ENCODE data around the gene PPT2. TPM values are rescaled to one million over a fixed set of nuclear protein-coding genes. Genes with fewer than 3 reads are reported as not detected.
A peak's percentile ranks its signal among the peaks of the same experiment; 100 is the strongest.

Gene PPT2
- total and polyA plus RNA-seq, 2 donors = 20.0 to 29.6 TPM

- no peak overlapping the region for H3K4me3 ChIP-seq (ENCODE audit: low read depth, low read length)
- 84% methylated on average over 6 of the region's 6 CpGs for WGBS
- no peak overlapping the region for H3K27ac ChIP-seq (ENCODE audit: low read depth)
- no peaks in the 10 kb centered on the region for H3K36me3 ChIP-seq (ENCODE audit: insufficient read depth)
- DNase-seq (ENCODE audit: extremely low spot score) = no peak
- no peaks in the 10 kb centered on the region for H3K4me1 ChIP-seq (ENCODE audit: insufficient read depth)
These were observed 38.3 kb upstream of the PPT2 start for GRCh38 chr6:32115623-32116022.

GRCh38 chr6:32116674-32117073 lies 37.3 kb upstream of the PPT2 start:
- Histone ChIP-seq H3K4me3 (ENCODE audit: low read depth, low read length) (no peak overlapping the region), H3K36me3 (ENCODE audit: insufficient read depth) (peaks cover 2% of the 10 kb centered on the region), H3K4me1 (ENCODE audit: insufficient read depth) (no peaks in the 10 kb centered on the region), H3K27ac (ENCODE audit: low read depth) (no peak overlapping the region)
- WGBS = 83% methylated on average over 7 of the region's 7 CpGs
- DNase-seq (ENCODE audit: extremely low spot score) = no peak

GRCh38 chr6:32117461-32117860 lies 36.5 kb upstream of the PPT2 start:
- 87% methylated on average over 9 of the region's 9 CpGs for WGBS
- peaks cover 2% of the 10 kb centered on the region for H3K36me3 ChIP-seq (ENCODE audit: insufficient read depth)
- H3K4me3 ChIP-seq (ENCODE audit: low read depth, low read length) = no peak overlapping the region
- DNase-seq (ENCODE audit: extremely low spot score) = no peak
- no peaks in the 10 kb centered on the region for H3K4me1 ChIP-seq (ENCODE audit: insufficient read depth)
- H3K27ac ChIP-seq (ENCODE audit: low read depth) = no peak overlapping the region

GRCh38 chr6:32118782-32119628 lies 34.9 kb upstream of the PPT2 start:
- peaks cover 2% of the 10 kb centered on the region for H3K36me3 ChIP-seq (ENCODE audit: insufficient read depth)
- no peaks in the 10 kb centered on the region for H3K4me1 ChIP-seq (ENCODE audit: insufficient read depth)
- 19% methylated on average over 17 of the region's 17 CpGs for WGBS
- no peak overlapping the region for H3K4me3 ChIP-seq (ENCODE audit: low read depth, low read length)
- H3K27ac ChIP-seq (ENCODE audit: low read depth) = no peak overlapping the region
- no peak for DNase-seq (ENCODE audit: extremely low spot score)

GRCh38 chr6:32120573-32121059 lies 33.3 kb upstream of the PPT2 start:
- 94% methylated on average over 12 of the region's 12 CpGs for WGBS
- Histone ChIP-seq H3K27ac (ENCODE audit: low read depth) (no peak overlapping the region), H3K4me3 (ENCODE audit: low read depth, low read length) (no peak overlapping the region), H3K36me3 (ENCODE audit: insufficient read depth) (peaks cover 2% of the 10 kb centered on the region), H3K4me1 (ENCODE audit: insufficient read depth) (no peaks in the 10 kb centered on the region)
- DNase-seq (ENCODE audit: extremely low spot score) = no peak

GRCh38 chr6:32123681-32124080 lies 30.3 kb upstream of the PPT2 start:
- H3K4me3 ChIP-seq (ENCODE audit: low read depth, low read length) = no peak overlapping the region
- 82% methylated on average over 4 of the region's 4 CpGs for WGBS
- H3K36me3 ChIP-seq (ENCODE audit: insufficient read depth) = peaks cover 2% of the 10 kb centered on the region
- H3K27ac ChIP-seq (ENCODE audit: low read depth) = no peak overlapping the region
- H3K4me1 ChIP-seq (ENCODE audit: insufficient read depth) = no peaks in the 10 kb centered on the region
- DNase-seq (ENCODE audit: extremely low spot score) = no peak

GRCh38 chr6:32126880-32127279 lies 27.1 kb upstream of the PPT2 start:
- H3K36me3 ChIP-seq (ENCODE audit: insufficient read depth) = no peaks in the 10 kb centered on the region
- no peaks in the 10 kb centered on the region for H3K4me1 ChIP-seq (ENCODE audit: insufficient read depth)
- H3K27ac ChIP-seq (ENCODE audit: low read depth) = no peak overlapping the region
- DNase-seq (ENCODE audit: extremely low spot score) = no peak
- 50% methylated on average over 8 of the region's 8 CpGs for WGBS
- H3K4me3 ChIP-seq (ENCODE audit: low read depth, low read length) = peak overlapping the region; percentile 90

GRCh38 chr6:32127409-32127716 lies 26.6 kb upstream of the PPT2 start:
- 3% methylated on average over 9 of the region's 9 CpGs for WGBS
- no peaks in the 10 kb centered on the region for H3K4me1 ChIP-seq (ENCODE audit: insufficient read depth)
- no peak for DNase-seq (ENCODE audit: extremely low spot score)
- peak overlapping the region; percentile 90 for H3K4me3 ChIP-seq (ENCODE audit: low read depth, low read length)
- no peaks in the 10 kb centered on the region for H3K36me3 ChIP-seq (ENCODE audit: insufficient read depth)
- no peak overlapping the region for H3K27ac ChIP-seq (ENCODE audit: low read depth)

GRCh38 chr6:32127717-32128592 lies 26.0 kb upstream of the PPT2 start, which contains the start of gene ATF6B:
ATF6B (minus strand) TSS chr6:32128246; CDS start chr6:32128207, 39 bp downstream.
- WGBS = under 1% methylated on average over 44 of the region's 44 CpGs
- H3K27ac ChIP-seq (ENCODE audit: low read depth) = peak within 1 kb of the TSS; percentile 83
- no peaks in the 10 kb centered on the region for H3K36me3 ChIP-seq (ENCODE audit: insufficient read depth)
- H3K4me1 ChIP-seq (ENCODE audit: insufficient read depth) = no peaks in the 10 kb centered on the region
- H3K4me3 ChIP-seq (ENCODE audit: low read depth, low read length) = peak within 1 kb of the TSS; percentile 90
- DNase-seq (ENCODE audit: extremely low spot score) = peak; percentile 99

- Histone ChIP-seq H3K27ac (ENCODE audit: low read depth) (no peak overlapping the region), H3K4me3 (ENCODE audit: low read depth, low read length) (no peak overlapping the region), H3K4me1 (ENCODE audit: insufficient read depth) (no peaks in the 10 kb centered on the region), H3K36me3 (ENCODE audit: insufficient read depth) (no peaks in the 10 kb centered on the region)
- no peak for DNase-seq (ENCODE audit: extremely low spot score)
- WGBS = 90% methylated on average over 13 of the region's 13 CpGs
These were observed 25.1 kb upstream of the PPT2 start for GRCh38 chr6:32128751-32129296.

- peak overlapping the region; percentile 55 for H3K4me3 ChIP-seq (ENCODE audit: low read depth, low read length)
- H3K36me3 ChIP-seq (ENCODE audit: insufficient read depth) = no peaks in the 10 kb centered on the region
- WGBS = 31% methylated on average over 22 of the region's 22 CpGs
- no peak for DNase-seq (ENCODE audit: extremely low spot score)
- no peaks in the 10 kb centered on the region for H3K4me1 ChIP-seq (ENCODE audit: insufficient read depth)
- H3K27ac ChIP-seq (ENCODE audit: low read depth) = peak overlapping the region; percentile 63
These were observed 24.4 kb upstream of the PPT2 start for GRCh38 chr6:32129297-32130088.

GRCh38 chr6:32131439-32131948 lies 22.4 kb upstream of the PPT2 start:
- Histone ChIP-seq H3K36me3 (ENCODE audit: insufficient read depth) (no peaks in the 10 kb centered on the region), H3K27ac (ENCODE audit: low read depth) (no peak overlapping the region), H3K4me3 (ENCODE audit: low read depth, low read length) (no peak overlapping the region), H3K4me1 (ENCODE audit: insufficient read depth) (no peaks in the 10 kb centered on the region)
- WGBS = 90% methylated on average over 14 of the region's 14 CpGs
- no peak for DNase-seq (ENCODE audit: extremely low spot score)

- Histone ChIP-seq H3K36me3 (ENCODE audit: insufficient read depth) (no peaks in the 10 kb centered on the region), H3K4me1 (ENCODE audit: insufficient read depth) (no peaks in the 10 kb centered on the region), H3K4me3 (ENCODE audit: low read depth, low read length) (no peak overlapping the region), H3K27ac (ENCODE audit: low read depth) (no peak overlapping the region)
- DNase-seq (ENCODE audit: extremely low spot score) = no peak
These were observed 21.8 kb upstream of the PPT2 start for GRCh38 chr6:32132110-32132509.
